HT-29 (cell line): ENCODE data around the gene LZTR1. TPM values are rescaled to one million over a fixed set of nuclear protein-coding genes. Genes with fewer than 3 reads are reported as not detected.

ENCODE experiments used
- DNase-seq: peaks from one replicate; pipeline ENCODE4 v3.0.0-alpha.2; 2015; ENCODE audit warnings: low spot score
- total RNA-seq: library from RNA; depleted of rRNA; stranded (reverse); fragments of >200 nt; shearing (Covaris generic); gene quantifications from 2 replicates; pipeline ENCODE4 v1.2.3, GENCODE V29; 2014

LZTR1 gene
- total RNA-seq, 1 experiment from 2014 or later = 27.5 TPM

DNA sequence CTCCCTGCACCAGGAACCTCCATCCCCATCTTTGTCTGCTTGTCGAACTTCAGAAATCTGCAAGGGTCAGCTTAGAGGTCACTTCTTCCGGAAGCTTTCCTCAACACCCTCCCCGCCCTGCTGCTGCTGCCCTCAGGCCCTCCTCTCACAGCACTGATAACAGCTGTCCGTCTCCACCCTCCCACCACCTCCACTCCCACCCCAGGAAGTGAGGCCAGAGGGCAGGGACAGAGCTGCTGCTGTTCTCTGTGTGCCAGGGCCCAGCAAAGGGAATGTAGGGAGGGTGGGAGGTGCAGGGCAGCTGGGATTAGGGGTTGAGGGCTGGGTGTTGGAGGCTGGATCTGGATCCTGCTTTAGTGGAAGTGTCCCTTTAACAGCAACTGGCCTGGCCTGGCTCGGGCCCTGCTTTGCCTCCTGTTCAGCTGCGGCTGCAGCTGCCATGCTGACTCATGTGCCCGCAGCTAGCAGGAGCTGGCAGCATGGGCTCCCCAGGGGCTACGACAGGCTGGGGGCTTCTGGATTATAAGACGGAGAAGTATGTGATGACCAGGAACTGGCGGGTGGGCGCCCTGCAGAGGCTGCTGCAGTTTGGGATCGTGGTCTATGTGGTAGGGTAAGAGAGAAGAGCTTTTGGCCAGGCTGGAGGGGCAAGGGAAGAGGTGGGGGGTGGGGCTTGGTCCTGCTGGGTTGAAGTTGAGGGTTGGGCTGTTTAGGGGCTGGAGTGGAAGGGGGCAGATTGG is 32.8 kb downstream of the LZTR1 start, which contains the start of gene P2RX6:
Gene P2RX6, plus strand, starts transcription at position 440 of the 740 bp plus-strand sequence. Its CDS starts 10 bp downstream, at position 450.
- peak; percentile 27 for DNase-seq

DNA sequence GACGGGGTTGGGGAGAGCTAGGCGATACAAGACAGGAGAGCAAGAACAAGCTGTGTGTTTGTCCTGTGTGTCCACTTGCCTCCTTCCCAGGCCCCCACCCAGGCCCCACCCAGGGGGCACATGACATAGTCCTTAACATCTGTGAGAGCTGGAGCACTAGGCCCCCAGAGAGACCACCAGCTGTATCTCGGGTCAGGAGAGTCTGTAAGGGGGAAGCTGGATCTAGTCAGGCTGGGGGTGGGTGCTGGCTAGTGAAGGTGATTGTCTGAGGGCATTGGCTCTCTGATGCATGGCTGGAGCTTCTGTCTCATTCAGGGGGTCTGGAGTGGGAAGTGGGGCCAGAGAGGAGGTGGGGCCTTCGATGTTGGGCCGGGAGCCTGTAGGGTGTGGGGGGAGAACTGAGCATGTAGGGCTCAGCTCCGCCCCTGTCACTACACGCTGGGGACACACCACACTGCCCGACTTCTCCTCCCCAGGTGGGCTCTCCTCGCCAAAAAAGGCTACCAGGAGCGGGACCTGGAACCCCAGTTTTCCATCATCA is 33.4 kb downstream of the LZTR1 start:
- DNase-seq = no peak

DNA sequence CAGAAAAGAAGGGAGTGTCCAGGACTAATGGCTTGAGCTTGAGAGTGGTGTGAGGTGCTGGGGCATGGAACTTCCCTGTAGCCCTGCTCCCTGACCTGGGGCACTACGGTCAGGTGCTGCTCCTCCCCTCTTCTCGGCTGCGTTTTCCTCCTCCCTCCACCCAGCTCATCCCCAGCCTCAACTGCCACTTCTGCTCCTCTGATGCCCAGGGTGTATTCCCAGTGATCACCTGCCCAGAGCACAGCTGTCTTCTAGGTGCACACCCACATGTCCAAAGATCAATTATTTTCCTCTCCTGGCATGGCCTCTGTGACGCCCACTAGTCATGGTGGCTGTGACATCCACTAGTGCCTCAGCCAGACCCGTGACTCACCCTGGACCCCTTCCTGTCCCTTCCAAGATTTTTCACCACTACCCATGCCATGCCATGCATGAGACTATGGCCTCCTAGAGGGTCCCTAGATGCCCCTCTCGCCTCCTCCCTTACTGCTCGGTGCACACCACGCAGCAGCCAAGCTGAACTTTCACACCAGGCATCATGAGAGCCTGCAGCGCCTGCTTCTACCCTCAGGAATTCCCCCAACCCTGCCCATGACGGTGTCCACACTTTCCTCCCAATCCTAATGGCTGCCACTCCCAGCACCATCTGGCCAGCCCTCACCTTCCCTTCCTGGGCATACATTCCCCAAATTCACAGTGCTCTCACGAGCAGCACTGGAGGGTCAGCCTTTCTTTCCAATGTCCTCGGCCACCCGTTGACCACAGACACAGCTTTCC is 34.7 kb downstream of the LZTR1 start:
- no peak for DNase-seq

DNA sequence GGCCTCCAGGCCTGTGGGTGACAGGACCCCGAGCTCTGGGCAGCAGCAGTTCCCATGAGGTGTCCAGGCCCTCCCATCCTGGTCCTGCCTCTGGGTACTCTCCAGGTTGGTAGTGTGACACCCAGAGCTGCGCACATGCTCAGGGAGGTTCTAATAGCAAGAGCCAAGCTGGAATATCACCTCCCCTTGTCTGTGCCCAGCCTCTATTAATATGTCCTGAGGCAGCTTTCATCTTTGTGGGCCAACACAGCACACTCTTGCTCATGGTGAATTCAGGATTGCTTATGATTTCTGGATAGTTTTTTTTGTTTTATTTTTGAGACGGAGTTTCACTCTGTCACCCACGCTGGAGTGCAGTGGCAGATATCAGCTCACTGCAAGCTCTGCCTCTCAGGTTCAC is 36.2 kb downstream of the LZTR1 start:
- DNase-seq = no peak

DNA sequence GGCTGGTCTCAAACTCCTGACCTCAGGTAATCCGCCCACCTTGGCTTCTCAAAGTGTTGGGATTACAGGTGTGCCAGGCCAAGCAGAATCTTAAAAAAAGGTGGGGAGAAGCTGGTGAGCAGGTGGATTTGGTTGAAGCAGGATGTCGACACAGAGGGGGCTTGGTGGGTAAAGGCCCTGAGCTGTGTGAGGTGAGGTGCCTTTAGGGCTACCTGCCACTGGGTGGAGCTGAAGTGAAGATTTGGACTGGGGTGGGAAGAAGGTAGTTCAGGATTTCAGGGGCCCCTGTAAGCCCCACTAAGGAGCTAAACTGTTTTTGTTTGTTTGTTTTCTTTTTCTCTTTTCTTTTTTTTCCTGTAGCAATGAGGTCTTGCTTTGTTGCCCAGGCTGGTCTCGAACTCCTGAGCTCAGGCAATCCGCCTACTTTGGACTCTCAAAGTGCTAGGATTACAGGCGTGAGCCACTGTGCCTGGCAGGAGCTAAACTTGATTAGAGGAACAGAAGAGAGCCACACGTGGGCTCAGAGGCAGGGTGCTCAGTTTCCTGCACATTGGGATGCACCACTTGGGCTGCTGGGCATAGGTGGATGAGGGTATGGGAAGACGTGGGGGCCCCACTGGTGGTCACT is 38.8 kb downstream of the LZTR1 start:
- DNase-seq = no peak

DNA sequence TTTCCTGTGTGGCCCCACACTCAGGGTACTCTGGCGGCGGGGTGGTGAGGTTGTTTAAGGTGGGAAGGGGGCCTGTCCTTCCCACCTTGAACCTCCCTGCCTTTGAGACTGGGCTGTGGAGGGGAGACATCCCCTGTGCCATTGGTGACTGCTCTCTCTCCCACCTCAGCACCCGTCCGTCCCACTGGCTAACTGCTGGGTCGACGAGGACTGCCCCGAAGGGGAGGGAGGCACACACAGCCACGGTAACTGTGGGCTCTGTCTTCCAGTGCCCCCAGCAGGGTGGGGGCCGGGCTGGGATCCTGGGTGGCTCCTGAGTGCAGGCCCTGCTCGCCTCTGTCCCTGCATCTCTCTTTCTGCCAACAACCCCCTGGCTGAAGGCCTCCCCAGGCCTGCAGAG is 40.4 kb downstream of the LZTR1 start:
- no peak for DNase-seq

DNA sequence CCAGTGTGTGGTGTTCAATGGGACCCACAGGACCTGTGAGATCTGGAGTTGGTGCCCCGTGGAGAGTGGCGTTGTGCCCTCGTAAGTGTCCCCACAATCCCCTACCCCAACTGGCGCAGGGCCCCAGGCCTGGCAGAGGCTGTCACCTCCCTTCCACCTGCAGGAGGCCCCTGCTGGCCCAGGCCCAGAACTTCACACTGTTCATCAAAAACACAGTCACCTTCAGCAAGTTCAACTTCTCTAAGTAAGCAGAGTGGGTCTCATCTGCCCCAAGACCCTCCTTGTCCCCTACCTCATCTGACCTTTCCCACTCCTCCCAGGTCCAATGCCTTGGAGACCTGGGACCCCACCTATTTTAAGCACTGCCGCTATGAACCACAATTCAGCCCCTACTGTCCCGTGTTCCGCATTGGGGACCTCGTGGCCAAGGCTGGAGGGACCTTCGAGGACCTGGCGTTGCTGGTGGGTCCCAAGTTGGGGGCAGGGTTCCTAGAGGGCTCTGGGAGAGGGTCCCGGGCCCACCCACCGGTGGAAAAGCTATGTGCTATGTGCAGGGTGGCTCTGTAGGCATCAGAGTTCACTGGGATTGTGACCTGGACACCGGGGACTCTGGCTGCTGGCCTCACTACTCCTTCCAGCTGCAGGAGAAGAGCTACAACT is 41.0 kb downstream of the LZTR1 start:
- no peak for DNase-seq

DNA sequence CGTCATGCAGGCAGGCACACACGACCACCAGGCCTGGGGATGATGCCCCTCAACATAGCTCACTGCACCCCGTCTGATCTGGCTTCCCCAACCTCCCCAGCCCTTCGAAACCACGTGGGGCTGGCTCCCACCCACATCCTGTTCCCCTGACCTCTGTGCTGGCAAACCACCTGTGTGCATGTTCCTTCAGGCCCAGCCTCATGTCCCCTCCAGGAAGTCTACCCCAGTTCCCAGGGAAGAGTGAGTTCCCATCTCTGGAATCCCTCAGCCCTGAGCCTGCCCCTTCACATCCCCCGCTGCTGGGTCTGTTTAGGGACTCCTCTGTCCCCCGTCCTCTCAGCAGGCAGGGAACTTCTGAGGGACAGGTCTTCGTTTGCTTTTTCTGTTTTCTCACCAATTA is 43.2 kb downstream of the LZTR1 start:
- no peak for DNase-seq

DNA sequence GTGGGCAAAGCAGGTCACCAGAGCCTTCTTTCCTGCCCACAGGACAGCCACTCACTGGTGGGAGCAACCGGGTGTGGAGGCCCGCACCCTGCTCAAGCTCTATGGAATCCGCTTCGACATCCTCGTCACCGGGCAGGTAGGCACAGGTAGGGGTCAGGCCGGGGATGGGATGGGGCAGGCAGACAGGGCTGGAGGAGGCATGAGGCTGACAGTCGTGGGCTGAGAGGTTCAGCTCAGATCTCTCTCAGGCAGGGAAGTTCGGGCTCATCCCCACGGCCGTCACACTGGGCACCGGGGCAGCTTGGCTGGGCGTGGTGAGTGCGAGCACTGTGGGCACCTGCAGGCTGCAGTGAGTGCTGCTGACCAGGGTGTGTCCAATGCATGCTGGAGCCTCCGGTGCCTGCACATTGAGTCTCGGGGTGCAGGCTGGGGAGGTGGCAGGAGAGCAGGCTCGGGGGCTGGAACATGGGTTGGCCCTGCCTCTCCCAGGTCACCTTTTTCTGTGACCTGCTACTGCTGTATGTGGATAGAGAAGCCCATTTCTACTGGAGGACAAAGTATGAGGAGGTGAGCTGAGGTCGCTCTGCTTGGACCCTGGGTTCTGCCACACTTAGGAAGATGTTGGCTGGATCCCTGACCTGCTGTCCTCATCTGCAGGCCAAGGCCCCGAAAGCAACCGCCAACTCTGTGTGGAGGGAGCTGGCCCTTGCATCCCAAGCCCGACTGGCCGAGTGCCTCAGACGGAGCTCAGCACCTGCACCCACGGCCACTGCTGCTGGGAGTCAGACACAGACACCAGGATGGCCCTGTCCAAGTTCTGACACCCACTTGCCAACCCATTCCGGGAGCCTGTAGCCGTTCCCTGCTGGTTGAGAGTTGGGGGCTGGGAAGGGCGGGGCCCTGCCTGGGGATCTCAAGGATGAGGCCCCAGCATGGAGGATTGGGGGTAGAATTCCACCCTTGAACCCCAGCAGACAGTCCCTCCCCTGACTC is 44.0 kb downstream of the LZTR1 start:
- no peak for DNase-seq

DNA sequence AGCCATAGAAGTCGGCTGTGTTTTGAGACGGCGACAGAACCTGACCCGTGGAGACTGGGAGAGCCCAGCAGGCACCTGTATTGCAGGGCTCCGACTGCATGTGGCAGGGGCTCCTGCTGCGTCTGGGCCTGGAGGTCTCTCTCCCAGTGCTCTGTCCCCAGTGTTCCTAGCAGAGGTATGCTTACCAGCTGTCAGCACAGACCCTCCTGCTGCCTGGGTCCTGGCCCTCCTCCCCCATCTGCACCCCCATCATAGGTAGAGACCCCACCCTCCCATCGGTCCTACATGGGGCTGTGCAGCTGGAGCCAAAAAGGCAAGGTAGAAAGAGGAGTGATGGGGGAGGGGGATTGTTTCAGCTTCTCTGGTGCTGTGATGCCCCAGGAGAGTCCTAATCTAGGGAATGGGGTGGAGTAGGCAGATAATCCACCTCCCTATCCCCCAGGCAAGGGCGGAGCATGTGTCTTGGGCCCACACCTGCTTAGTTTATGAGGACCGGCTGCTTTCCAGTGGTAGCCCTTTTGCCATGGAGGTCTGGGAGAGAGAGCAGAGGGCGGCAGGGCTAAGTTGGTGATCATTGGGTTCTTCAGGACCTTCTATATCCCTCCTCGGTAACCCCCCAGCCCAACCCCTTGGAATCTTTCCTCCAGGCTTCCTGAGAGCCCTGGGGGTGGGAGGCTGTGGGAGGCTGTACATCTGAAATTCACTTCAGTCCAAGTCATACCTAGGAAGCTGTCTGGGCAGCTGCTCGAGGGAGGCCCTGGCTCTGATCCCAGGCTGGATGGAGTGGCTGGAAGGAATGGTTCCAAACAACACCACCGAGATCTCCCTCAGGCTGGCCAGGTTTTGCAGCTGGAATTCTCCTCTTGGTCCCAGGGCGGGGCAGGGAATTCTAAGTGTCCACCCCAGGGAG is 44.9 kb downstream of the LZTR1 start:
- DNase-seq = no peak

DNA sequence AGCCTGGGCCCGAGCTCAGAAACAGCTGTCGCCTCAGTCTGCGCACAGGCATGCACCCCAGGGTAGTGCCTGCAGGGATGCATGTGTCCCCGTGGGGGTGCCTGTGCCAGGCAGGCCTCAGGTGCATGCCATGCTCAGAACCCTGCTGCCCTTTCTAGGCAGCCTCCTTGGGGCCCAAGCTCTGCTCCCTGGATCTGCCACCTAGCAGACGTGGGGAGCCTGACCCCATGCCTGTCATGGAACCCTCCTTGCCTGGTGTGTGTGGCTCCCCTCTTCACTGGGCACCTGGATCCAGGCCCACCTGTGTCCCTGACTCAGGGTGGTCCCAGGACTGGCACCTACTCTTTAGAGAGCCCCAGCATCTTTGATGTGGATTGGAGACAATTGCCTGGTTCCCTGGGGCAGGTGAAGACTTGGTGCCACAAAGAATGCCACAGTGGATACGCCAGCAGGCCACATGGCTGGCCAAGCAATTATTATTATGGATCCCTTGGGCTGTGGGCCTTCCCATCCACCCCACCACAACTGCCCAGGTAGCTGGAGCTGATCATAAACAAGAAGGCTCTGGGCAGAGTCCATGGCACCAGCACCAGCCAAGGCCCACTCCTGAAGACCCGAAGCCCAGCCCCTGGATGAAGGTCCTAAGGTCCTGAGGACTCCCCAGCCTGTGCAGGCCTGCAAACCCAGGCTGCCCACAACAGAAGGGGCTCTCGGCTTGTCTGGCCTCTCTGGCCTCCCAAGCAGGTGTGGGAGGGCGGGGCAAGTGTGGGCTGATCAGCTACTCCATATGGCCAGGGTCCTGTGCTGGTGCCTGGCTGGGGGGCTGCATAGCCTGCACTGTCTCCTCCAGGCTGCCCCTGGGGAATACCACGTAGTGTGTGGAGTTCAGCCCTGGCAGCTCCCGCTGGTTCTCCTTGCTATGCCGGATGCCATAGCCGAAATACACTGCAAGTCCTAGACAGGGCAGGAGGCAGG is 46.5 kb downstream of the LZTR1 start:
- no peak for DNase-seq

DNA sequence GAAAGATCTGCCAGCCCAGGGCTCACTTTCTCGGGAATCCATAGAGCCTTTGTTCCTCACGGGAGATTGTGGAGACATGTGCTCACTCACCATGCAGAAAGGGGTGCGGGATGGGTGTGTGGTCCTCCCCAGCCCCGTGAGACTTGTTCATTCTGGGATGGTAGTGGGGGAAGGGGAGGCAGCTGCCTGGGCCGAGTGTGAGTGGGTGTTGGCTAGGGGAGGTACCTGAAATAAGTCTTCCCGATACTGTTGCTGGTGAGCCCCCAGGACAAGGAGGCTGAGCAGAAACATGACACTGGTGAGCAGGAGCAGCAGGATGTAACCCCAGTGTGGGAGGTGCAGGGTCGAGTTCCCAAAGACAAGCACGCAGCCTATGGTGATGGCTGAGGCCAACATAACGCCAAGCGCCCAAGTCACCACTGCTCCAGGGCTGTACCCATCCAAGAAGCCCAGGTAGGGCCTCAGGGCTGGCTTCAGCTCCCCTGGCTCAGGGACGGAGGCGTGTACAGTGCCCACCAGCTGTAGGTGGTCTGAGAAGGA is 47.5 kb downstream of the LZTR1 start:
- no peak for DNase-seq

DNA sequence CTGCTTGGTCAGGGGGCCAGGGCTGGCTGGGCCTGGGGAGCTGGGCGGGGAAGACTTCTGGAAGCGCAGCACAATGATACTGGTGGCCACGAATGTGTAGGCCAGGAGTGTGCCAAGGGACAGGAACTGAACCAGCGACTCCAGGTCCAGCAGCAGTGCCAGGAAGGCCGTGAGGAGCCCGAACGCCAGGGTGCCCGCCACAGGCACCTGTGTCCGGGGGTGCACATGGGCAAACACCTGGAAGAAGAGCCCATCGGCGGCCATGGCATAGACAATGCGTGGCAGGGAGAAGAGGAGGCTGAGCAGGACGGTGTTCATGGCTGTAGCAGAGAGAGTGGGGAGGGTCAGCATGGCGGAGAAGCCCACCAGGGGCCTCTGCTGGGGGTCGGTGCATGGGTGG is 47.9 kb downstream of the LZTR1 start:
- no peak for DNase-seq

DNA sequence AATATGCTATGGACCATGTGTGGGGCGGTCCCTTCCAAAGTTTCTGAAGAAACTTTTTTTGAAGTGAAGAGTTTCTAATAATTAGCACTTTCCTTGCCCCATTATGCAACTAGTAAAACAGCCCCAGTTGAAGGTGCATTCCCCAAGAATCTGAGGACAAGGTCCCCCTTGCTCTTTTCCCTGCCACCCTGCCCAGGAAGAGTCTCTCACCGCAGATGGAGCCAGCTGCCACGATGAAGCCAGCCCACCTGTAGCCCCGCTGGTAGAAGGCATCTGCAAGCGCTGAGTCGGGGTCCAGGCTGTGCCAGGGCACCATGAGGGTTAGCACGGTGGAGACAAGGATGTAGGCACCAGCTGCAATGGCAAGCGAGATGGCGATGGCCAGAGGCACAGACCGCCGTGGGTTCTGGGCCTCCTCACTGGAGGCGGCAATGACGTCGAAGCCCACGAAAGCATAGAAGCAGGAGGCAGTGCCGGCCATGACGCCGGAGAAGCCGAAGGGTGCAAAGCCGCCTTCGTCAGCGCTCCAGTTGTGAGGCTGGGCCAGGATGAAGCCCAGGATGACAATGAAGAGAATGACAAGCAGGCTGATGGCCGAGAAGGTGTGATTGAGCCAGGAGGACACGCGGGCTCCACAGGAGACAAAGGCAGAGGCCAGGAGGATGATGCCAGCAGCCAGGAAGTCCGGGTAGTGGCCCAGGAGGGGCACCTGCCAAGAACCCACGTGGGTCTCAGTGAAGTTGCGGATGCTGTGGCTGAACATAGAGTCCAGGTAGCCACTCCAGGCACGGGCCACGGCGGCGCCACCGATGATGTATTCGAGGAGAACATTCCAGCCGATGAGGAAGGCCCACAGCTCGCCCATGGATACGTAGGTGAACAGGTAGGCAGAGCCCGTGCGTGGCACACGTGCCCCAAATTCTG is 48.8 kb downstream of the LZTR1 start:
- DNase-seq = no peak

DNA sequence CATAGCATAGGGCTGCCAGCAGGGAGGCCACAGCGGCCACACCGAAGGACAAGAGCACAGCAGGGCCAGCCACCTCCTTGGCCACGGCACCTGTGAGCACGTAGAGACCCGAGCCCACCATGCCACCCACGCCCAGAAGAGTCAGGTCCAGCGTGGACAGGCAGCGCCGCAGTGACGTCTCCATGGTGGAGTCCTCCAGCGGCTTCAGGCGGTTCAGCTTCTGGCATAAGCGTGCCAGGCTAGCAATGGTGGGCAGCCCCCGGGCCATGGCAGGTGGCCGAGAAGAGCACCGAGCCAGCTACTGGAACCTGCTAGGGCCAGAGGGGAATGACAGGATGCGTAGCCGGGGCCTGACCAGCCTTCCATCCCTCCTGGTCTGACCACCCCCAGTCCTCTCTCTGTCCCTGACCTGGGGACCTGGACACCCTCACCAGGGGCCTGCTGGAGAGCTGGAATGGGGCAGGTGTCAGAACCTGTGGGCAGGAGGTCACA is 49.5 kb downstream of the LZTR1 start:
- DNase-seq = no peak

DNA sequence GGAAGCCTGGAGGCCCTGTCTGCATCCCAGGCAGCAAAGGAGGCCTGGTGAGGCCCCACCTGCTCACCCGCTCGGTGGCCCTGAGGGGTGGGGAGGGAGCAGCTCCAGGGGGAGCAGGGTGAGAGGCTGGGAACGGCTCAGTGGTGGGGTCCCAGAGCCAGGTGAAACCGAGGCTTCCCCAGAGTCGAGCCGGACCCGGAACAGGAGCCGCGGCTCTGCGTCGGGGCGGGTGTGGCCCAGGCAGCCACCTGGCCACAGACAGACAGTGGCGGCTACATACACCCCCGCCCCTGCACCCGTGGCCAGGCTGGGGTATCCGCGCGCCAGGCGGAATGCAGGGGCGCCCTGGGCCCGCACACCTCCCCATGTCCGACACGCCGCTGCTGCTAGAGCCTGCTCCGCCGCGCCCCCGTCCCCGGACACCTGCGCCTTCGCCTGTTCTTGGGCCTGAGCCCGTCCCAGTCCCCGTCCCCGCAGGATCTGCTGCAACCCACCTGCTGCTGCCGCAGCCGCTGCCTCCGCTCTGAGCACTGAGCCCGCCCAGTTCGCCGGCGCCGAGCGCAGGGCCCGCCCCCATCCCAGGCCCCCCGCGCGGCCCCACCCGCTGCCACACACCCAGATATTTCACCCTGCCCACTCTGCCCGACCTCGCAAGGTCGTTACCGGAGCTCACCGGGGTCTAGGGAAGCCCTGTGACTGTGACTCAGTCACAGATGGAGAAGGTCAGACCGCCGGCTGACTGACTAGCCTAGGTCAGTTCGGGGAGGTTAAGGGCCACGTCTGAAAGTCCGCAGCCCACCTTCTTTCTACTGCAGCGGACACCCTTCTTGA is 50.2 kb downstream of the LZTR1 start, which contains the start of gene SLC7A4:
Gene SLC7A4, minus strand, starts transcription at position 525 of the 831 bp plus-strand sequence. CDS start 749 bp downstream, outside the sequence.
- no peak for DNase-seq
